Measurements from ENCODE around the gene IFT80. TPM values are rescaled to one million over a fixed set of nuclear protein-coding genes. Genes with fewer than 3 reads are reported as not detected.

Gene IFT80
- total and polyA plus RNA-seq, 9 of the 15 experiments (the other 6 are each of a cell fraction or from before 2014, with no cell fraction given), result 6.7 to 21.1 (median 16.4) TPM

DNA sequence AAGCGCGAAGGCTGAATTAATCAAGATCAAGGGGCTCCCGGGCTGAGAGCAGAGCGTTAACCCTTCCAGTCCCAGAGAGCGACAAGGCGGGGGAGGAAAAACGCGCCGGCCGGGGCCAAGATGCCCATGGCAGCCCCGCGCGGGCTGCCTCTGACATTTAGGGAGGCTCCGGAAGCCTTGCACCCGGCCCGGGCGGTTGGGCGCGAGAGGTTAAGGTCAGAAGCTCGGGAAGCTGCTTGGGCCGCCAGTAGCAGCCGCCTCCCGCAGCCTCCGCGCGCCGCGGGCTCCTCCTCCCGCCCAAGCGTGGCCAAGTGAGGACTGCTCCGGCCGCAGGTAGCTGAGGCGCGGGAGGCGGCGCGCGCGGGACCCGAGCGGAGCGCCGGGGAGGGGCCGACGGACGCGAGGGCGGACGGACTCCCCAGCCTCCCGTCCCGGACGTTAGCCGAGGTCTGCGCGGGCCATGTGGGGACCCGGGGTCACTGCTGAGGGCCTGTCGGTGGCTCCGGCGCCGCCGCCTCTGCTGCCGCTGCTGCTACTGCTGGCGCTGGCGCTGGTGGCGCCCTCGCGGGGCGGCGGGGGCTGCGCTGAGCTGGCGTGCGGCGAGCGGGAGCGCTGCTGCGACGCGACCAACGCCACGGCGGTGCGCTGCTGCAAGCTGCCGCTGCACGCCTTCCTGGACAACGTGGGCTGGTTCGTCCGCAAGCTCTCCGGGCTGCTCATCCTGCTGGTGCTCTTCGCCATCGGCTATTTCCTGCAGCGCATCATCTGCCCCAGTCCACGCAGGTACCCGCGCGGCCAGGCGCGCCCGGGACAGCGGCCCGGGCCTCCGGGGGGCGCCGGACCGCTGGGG, 173.6 kb downstream of the IFT80 start, which contains the start of gene C3orf80 (continued):
- TF ChIP-seq ETV5 (CRISPR knock-in tag; IDR thresholded peaks at IDR 0.05; ENCODE audit: low read depth) (no peak), ZNF77 (CRISPR knock-in tag; IDR thresholded peaks at IDR 0.05) (no peak), SRSF1 (IDR thresholded peaks at IDR 0.05; ENCODE audit: low read depth, low read length) (no peak), ZHX1 (conservative IDR thresholded peaks at IDR 0.05; ENCODE audit: low read length) (no peak), SAP30 (IDR thresholded peaks at IDR 0.05; ENCODE audit: borderline replicate concordance, insufficient read depth, low read depth, low read length, poor library complexity, severe bottlenecking) (no peak), EZH2 (IDR thresholded peaks at IDR 0.05; ENCODE audit: borderline replicate concordance, low read depth, low read length) (no peak), ZNF830 (CRISPR knock-in tag; IDR thresholded peaks at IDR 0.05) (no peak), NCOA2 (IDR thresholded peaks at IDR 0.05; ENCODE audit: partially characterized antibody in 2 of 2) (no peak), PHB (CRISPR knock-in tag; IDR thresholded peaks at IDR 0.05) (no peak), SIN3B (IDR thresholded peaks at IDR 0.05; ENCODE audit: low read depth) (no peak), ZNF57 (CRISPR knock-in tag; IDR thresholded peaks at IDR 0.05) (no peak), BRD9 (IDR thresholded peaks at IDR 0.05; ENCODE audit: low read depth, partially characterized antibody) (no peak), ZNF76 (CRISPR knock-in tag; IDR thresholded peaks at IDR 0.05; ENCODE audit: borderline replicate concordance) (no peak), DDX20 (tag; IDR thresholded peaks at IDR 0.05; ENCODE audit: low read depth) (no peak)
- TF ChIP-seq, protein P1, sequence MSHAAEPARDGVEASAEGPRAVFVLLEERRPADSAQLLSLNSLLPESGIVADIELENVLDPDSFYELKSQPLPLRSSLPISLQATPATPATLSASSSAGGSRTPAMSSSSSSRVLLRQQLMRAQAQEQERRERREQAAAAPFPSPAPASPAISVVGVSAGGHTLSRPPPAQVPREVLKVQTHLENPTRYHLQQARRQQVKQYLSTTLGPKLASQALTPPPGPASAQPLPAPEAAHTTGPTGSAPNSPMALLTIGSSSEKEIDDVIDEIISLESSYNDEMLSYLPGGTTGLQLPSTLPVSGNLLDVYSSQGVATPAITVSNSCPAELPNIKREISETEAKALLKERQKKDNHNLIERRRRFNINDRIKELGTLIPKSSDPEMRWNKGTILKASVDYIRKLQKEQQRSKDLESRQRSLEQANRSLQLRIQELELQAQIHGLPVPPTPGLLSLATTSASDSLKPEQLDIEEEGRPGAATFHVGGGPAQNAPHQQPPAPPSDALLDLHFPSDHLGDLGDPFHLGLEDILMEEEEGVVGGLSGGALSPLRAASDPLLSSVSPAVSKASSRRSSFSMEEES (CRISPR knock-in tag; IDR thresholded peaks at IDR 0.05), result no peak
- TF ChIP-seq, protein P2, sequence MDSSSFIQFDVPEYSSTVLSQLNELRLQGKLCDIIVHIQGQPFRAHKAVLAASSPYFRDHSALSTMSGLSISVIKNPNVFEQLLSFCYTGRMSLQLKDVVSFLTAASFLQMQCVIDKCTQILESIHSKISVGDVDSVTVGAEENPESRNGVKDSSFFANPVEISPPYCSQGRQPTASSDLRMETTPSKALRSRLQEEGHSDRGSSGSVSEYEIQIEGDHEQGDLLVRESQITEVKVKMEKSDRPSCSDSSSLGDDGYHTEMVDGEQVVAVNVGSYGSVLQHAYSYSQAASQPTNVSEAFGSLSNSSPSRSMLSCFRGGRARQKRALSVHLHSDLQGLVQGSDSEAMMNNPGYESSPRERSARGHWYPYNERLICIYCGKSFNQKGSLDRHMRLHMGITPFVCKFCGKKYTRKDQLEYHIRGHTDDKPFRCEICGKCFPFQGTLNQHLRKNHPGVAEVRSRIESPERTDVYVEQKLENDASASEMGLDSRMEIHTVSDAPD (CRISPR knock-in tag; IDR thresholded peaks at IDR 0.05), result no peak
- TF ChIP-seq, protein P3, sequence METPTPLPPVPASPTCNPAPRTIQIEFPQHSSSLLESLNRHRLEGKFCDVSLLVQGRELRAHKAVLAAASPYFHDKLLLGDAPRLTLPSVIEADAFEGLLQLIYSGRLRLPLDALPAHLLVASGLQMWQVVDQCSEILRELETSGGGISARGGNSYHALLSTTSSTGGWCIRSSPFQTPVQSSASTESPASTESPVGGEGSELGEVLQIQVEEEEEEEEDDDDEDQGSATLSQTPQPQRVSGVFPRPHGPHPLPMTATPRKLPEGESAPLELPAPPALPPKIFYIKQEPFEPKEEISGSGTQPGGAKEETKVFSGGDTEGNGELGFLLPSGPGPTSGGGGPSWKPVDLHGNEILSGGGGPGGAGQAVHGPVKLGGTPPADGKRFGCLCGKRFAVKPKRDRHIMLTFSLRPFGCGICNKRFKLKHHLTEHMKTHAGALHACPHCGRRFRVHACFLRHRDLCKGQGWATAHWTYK (CRISPR knock-in tag; IDR thresholded peaks at IDR 0.05), result no peak
- TF ChIP-seq, protein P4, sequence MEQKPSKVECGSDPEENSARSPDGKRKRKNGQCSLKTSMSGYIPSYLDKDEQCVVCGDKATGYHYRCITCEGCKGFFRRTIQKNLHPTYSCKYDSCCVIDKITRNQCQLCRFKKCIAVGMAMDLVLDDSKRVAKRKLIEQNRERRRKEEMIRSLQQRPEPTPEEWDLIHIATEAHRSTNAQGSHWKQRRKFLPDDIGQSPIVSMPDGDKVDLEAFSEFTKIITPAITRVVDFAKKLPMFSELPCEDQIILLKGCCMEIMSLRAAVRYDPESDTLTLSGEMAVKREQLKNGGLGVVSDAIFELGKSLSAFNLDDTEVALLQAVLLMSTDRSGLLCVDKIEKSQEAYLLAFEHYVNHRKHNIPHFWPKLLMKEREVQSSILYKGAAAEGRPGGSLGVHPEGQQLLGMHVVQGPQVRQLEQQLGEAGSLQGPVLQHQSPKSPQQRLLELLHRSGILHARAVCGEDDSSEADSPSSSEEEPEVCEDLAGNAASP (IDR thresholded peaks at IDR 0.05), result no peak

Measured in K562 (cell line).